CD4-positive, alpha-beta T cell (primary cell): ENCODE measurements around the gene UNC5CL. TPM values are rescaled to one million over a fixed set of nuclear protein-coding genes. Genes with fewer than 3 reads are reported as not detected.

Experiments
- ATAC-seq: fragments of 200-7000 bp; cut with Tn5 transposase; one replicate; pipeline ENCODE4 v1.10.0; 2022; ENCODE audit warnings: mild to moderate bottlenecking; ENCODE audit not compliant: poor library complexity
- CTCF ChIA-PET: fragments of 350-600 bp; sonication (Branson Sonifier 250); formaldehyde crosslinking; loops from one replicate; lab custom pipeline; 2021; ENCODE audit warnings: antibody characterized with exemption, inconsistent platforms; lab: Charles Lee
- POLR2A ChIA-PET: fragments of 350-600 bp; sonication (Branson Sonifier 250); formaldehyde crosslinking; loops from one replicate; lab custom pipeline; 2021; ENCODE audit warnings: antibody characterized with exemption, inconsistent platforms; lab: Charles Lee
- DNase-seq, 14 experiments: peaks; one replicate each; pipeline ENCODE4 v3.0.0-alpha.2; 2013 to 2020; ENCODE audit warnings: mixed read lengths in 2 of 14
- H3K27ac ChIP-seq, 2 donors: one replicate each; pipeline versions ENCODE4 v1.5.1 to v1.7.0; 2013; ENCODE audit warnings: low read length in 2 of 2, low read depth in 1 of 2, mild to moderate bottlenecking in 1 of 2
- H3K27me3 ChIP-seq, 2 experiments: 1 replicate in 1 of 2; 2 replicates in 1 of 2; pipeline versions ENCODE4 v1.6.1 to v1.7.0; 2013; ENCODE audit warnings: low read length in 2 of 2, control low read depth in 1 of 2, mild to moderate bottlenecking in 1 of 2, moderate library complexity in 1 of 2; ENCODE audit not compliant: insufficient read depth in 2 of 2, control insufficient read depth in 1 of 2
- H3K36me3 ChIP-seq: one replicate; pipeline ENCODE4 v1.6.1; 2013; ENCODE audit warnings: low read length, control low read depth; ENCODE audit not compliant: insufficient read depth
- H3K4me1 ChIP-seq: one replicate; pipeline ENCODE4 v1.6.1; 2013; ENCODE audit warnings: low read length, control low read depth; ENCODE audit not compliant: insufficient read depth
- H3K4me3 ChIP-seq: one replicate; pipeline ENCODE4 v1.5.1; 2013; ENCODE audit warnings: mild to moderate bottlenecking, low read length, moderate library complexity
- H3K9me3 ChIP-seq, 2 experiments: 1 replicate in 1 of 2; 2 replicates in 1 of 2; pipeline versions ENCODE4 v1.6.1 to v1.7.0; 2013; ENCODE audit warnings: low read length in 2 of 2, mild to moderate bottlenecking in 2 of 2, control low read depth in 1 of 2, moderate library complexity in 1 of 2; ENCODE audit not compliant: control insufficient read depth in 1 of 2, insufficient read depth in 1 of 2
- H3K27ac Mint-ChIP-seq: one replicate; pipeline ENCODE4 v1.8.0; 2020; ENCODE audit warnings: mixed read lengths
- H3K27me3 Mint-ChIP-seq: one replicate; pipeline ENCODE4 v1.8.0; 2021; ENCODE audit warnings: mixed read lengths
- H3K36me3 Mint-ChIP-seq: one replicate; pipeline ENCODE4 v1.8.0; 2021; ENCODE audit warnings: low read depth, mixed read lengths
- H3K4me1 Mint-ChIP-seq: one replicate; pipeline ENCODE4 v1.8.0; 2021; ENCODE audit warnings: low read depth, mixed read lengths
- H3K4me3 Mint-ChIP-seq: one replicate; pipeline ENCODE4 v1.8.0; 2020; ENCODE audit warnings: mild to moderate bottlenecking, mixed read lengths
- H3K9me3 Mint-ChIP-seq: one replicate; pipeline ENCODE4 v1.8.0; 2020; ENCODE audit warnings: mixed read lengths
- CTCF ChIP-seq: fragments of 200-600 bp; IDR thresholded peaks from one replicate; pipeline ENCODE4 v1.8.0; 2022; ENCODE audit warnings: antibody characterized with exemption, mild to moderate bottlenecking
- intact Hi-C, 2 experiments: fragments of 100-400 bp; cut with DNase I in 1 of 2; cut with micrococcal nuclease in 1 of 2; formaldehyde crosslinking; loops; one replicate each; pipeline versions ENCODE4 v1.15.1 to v1.9.0; 2023 to 2025; cut with DNase I, micrococcal nuclease
- total RNA-seq, 174 experiments: library from RNA in 2 of 174; stranded (reverse) in 2 of 174; gene quantifications; one replicate each; pipeline ENCODE4 v1.2.3 and lab custom pipeline; 2021 to 2026

UNC5CL gene
- total RNA-seq, 2 experiments from 2014 or later = 2.5 to 2.9 TPM

- no peak for DNase-seq
- Histone ChIP-seq H3K9me3 (no peaks in the 10 kb centered on the region), H3K27ac (no peak overlapping the region), H3K4me3 (no peak overlapping the region), H3K4me1 (no peaks in the 10 kb centered on the region), H3K36me3 (no peaks in the 10 kb centered on the region), H3K27me3 (no peaks in the 10 kb centered on the region)
- ChIA-PET CTCF (interaction anchor here (1.2 kb wide), 1 partner anchor 8 kb away, joined by 6 read pairs; no protein-coding TSS in a partner anchor), POLR2A (interaction anchor here (1.2 kb wide), 1 partner anchor 8 kb away, joined by 3 read pairs; no protein-coding TSS in a partner anchor)
- Mint-ChIP-seq H3K4me1 (peaks cover 7% of the 10 kb centered on the region), H3K36me3 (no peaks in the 10 kb centered on the region), H3K27me3 (no peaks in the 10 kb centered on the region), H3K27ac (no peak overlapping the region), H3K9me3 (no peaks in the 10 kb centered on the region), H3K4me3 (no peak overlapping the region)
- intact Hi-C loops = loop anchor here in 1 of 2 experiments (10.0 kb wide), 1 partner anchor 1171 kb away; no protein-coding TSS in a partner anchor
- ATAC-seq = no peak
- no peak for TF ChIP-seq CTCF
Observed at GRCh38 chr6:41036186-41036585, 2.8 kb downstream of the UNC5CL start.

- Histone ChIP-seq H3K4me3 (no peak overlapping the region), H3K4me1 (peaks cover 6% of the 10 kb centered on the region), H3K27me3 (no peaks in the 10 kb centered on the region), H3K27ac (no peak overlapping the region), H3K36me3 (no peaks in the 10 kb centered on the region), H3K9me3 (no peaks in the 10 kb centered on the region)
- intact Hi-C loops = loop anchor here in 1 of 2 experiments (10.0 kb wide), 1 partner anchor 1169 kb away; no protein-coding TSS in a partner anchor
- H3K27ac Mint-ChIP-seq = no peak overlapping the region
- no peaks in the 10 kb centered on the region for H3K9me3 Mint-ChIP-seq
- ChIA-PET CTCF (no interaction called here), POLR2A (no interaction called here)
- no peak overlapping the region for H3K4me3 Mint-ChIP-seq
- no peak for TF ChIP-seq CTCF
- H3K27me3 Mint-ChIP-seq = no peaks in the 10 kb centered on the region
- DNase-seq (no peak), ATAC-seq (no peak)
- H3K4me1 Mint-ChIP-seq = peaks cover 14% of the 10 kb centered on the region
- H3K36me3 Mint-ChIP-seq = no peaks in the 10 kb centered on the region
Observed at GRCh38 chr6:41033776-41034175, 5.2 kb downstream of the UNC5CL start.

GRCh38 chr6:41032830-41033229 lies 6.2 kb downstream of the UNC5CL start:
- H3K27me3 Mint-ChIP-seq = no peaks in the 10 kb centered on the region
- Histone ChIP-seq H3K4me1 (peaks cover 16% of the 10 kb centered on the region), H3K4me3 (no peak overlapping the region), H3K27me3 (no peaks in the 10 kb centered on the region), H3K9me3 (no peaks in the 10 kb centered on the region), H3K36me3 (no peaks in the 10 kb centered on the region), H3K27ac (no peak overlapping the region)
- no peak for DNase-seq
- no peak overlapping the region for H3K4me3 Mint-ChIP-seq
- no peak overlapping the region for H3K27ac Mint-ChIP-seq
- ATAC-seq = no peak
- intact Hi-C loops = loop anchor here in 1 of 2 experiments (10.0 kb wide), 1 partner anchor 1168 kb away; no protein-coding TSS in a partner anchor
- H3K4me1 Mint-ChIP-seq = peaks cover 19% of the 10 kb centered on the region
- TF ChIP-seq CTCF = no peak
- no peaks in the 10 kb centered on the region for H3K9me3 Mint-ChIP-seq
- ChIA-PET POLR2A (no interaction called here), CTCF (no interaction called here)
- H3K36me3 Mint-ChIP-seq = no peaks in the 10 kb centered on the region
